Suprapubic skin (tissue), 3 donors: ENCODE data around the gene DAAM2.

Experiments
- CTCF ChIP-seq, 2 donors: fragments of 200-600 bp in 1 of 2; fragments of 450-650 bp in 1 of 2; sonication (generic) in 1 of 2; IDR thresholded peaks; one replicate each; pipeline ENCODE4 v1.5.1; 2016 to 2019; ENCODE audit warnings: antibody characterized with exemption in 2 of 2, mild to moderate bottlenecking in 1 of 2, moderate library complexity in 1 of 2
- POLR2AphosphoS5 ChIP-seq, 3 donors: sonication (generic); formaldehyde crosslinking; IDR thresholded peaks; one replicate each; pipeline ENCODE4 v1.6.1; 2017; ENCODE audit warnings: antibody characterized with exemption in 3 of 3

- TF ChIP-seq CTCF (IDR thresholded peaks at IDR 0.05): no peak
- no peak for TF ChIP-seq POLR2AphosphoS5 (IDR thresholded peaks at IDR 0.05)
Observed at GRCh38 chr6:39923861-39924260, 131.7 kb downstream of the DAAM2 start.
